ENCODE measurements around the gene GSC2.

- TF ChIP-seq CTCF (IDR thresholded peaks at IDR 0.05) (peak; percentile 11), EZH2 (IDR thresholded peaks at IDR 0.05) (no peak)
Measured at GRCh38 chr22:19168088-19168890, 18.2 kb upstream of the GSC2 start.

Measured in neural progenitor cell (in vitro differentiated cells).